SKM-1 (cell line): ENCODE measurements around the gene EMX2.

ENCODE experiments used
- DNase-seq: peaks from one replicate; lab custom pipeline; 2025; ENCODE audit not compliant: unreplicated experiment; lab: John Stamatoyannopoulos, UW

Gene EMX2

DNA sequence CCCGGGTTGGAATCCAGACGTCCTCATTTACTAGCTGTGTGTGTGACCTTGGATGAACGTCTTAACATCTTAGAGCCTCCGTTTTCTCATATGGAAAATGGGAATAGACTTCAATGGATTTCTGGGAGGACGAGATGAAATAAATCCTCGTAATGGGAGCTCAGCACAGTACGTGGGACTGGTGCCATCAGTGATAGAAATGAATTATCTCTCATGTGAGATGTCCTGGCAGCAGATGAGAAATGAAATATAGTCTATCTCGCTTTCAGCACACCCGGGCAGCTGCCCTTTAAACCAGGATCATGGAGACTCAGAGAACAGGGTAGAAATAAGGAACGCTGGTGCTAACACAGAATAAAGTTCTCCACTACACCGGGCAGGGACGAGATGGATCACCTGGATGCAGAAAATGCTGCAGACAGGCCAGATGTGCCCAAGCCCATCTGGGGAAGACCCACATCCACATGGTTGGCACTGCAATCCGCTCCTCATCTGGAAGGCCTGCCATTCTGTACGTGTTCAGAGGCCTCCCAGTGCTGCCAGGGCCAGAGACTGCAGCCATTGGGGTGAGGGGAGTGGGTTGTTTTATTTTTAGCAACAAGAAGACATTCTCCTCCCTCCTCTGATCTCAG lies 11.1 kb upstream of the EMX2 start:
- DNase-seq: no peak

DNA sequence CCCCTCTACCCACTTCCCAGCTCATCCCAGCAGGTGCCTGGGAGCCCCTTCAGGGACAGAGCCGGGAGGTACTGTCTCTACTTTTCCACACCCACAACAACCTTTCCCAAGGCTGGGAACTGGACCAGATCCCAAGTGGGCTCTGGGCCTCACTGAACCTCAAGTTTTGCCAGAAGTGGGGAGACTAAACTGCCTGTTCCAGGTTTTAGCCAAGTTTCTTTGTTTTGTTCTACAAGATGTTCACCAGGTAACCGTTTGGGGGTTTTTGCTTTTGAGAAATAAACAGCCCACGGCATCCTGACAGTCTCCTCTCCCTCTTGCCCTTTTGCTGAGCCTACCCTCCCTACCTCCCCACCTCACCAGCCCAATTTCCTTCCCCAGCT lies 10.6 kb upstream of the EMX2 start:
- DNase-seq: no peak

DNA sequence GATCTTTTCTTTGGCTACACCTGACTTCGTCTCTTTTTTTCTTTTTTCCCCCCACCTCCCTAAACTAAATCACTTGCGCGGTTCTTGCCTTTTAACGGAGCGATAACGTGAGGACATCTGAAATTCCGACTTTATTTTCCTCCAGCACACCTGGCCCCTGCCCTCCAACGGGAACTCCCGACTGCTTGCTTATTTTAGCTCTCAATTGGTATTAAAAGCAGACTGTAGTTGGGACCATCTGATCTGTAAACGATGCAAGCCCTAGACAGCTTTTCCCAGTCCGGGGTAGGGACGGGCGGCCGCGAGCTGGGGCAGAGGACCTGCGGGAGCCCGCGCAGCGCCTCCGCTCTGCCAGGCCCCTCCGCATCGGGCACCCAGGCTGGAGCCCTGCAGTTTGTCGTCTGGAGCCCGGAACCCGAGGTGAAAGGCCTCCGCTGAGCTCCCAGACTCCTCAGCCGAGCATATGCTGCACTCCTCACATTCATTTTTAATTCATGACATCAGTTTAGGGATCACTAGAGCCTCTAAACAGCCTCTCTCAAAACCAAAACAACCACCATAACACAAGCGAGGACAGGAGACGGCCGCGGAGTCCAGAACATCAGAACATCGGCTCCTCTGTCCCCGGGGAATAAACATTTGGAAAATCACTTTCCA lies 10.0 kb upstream of the EMX2 start:
- DNase-seq: no peak

DNA sequence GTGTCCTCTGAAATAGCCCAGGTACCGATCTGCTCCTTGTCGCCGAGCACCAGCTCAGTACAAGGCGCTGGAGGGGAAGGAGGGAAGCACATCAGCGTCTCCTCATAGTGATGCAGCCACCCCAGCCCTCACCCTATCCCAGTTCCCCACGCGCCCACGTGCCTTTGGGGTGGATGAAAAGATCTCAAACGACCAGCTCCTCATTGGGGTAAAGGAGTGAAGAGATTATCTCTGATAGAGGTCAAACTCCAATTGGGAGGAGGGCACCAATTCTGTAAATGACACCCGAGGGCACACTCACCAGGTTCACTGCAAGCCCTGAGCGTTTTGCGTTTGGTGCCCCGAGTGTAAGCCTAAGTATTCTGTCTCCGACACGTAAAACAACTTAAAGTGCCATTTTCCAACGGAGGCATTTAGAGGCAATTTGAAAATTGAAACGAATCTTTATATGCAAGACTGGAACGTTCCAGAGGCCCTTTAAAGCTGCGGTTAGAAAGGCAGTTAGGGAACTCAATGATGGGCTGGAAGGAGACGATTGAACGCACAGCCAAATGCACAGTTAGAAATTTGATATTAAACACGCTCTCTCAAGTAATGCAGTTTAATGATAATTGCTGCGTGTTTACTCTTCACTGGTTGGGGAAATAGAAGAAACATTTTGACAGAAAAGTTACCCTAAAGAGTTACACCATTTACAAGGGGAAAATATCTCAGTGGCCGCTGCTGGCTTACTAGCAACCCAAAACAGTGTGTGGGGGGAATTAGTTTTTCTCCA lies 8.9 kb upstream of the EMX2 start:
- no peak for DNase-seq

DNA sequence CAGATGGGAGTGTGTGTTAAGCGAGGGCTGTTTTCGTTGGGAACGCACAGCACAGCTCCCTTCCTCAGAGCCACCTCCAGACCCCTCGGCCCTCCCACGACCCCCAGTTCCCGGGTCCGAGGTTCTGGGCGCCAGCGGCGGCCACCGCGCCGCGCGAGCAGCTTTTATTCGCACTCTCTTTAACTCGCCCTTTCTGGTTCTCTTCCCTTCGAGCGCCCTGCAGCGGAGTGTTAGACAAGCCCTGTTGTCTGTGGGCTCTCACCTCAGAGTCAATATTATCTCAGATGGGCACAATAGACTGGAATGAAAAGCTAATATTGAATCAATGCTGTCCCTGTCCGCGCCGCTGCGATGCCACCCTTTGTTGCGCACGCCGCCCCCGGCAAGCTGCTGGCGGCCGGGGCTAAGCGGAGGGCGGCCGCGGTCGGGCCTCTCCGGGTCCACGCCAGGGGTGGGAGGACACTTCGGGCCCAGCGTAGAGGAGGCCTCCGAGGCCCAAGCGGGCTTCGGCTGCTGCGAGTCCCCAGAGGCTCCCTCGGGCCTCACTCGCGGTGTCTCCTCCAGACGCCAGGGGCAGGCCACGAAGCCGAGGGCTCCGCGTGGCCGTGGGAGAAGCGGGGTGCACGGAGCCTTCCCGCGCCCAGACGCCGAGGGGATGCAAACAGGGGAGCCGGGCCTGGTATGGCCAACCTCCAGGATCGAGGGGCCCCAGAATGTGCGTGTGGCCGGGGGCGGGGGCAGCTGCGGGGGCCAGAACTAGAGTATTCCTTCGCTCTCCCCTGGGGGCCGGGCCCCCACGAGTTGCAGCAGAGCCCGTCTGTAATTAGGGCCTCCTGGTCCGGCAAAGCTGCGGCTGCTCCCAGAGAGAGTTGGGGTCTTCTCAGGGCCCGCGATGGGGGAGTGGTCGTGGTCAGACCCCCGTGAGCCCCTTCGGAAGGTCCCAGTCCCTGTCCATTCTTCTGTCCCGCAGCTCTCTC lies 7.9 kb upstream of the EMX2 start:
- DNase-seq: no peak

DNA sequence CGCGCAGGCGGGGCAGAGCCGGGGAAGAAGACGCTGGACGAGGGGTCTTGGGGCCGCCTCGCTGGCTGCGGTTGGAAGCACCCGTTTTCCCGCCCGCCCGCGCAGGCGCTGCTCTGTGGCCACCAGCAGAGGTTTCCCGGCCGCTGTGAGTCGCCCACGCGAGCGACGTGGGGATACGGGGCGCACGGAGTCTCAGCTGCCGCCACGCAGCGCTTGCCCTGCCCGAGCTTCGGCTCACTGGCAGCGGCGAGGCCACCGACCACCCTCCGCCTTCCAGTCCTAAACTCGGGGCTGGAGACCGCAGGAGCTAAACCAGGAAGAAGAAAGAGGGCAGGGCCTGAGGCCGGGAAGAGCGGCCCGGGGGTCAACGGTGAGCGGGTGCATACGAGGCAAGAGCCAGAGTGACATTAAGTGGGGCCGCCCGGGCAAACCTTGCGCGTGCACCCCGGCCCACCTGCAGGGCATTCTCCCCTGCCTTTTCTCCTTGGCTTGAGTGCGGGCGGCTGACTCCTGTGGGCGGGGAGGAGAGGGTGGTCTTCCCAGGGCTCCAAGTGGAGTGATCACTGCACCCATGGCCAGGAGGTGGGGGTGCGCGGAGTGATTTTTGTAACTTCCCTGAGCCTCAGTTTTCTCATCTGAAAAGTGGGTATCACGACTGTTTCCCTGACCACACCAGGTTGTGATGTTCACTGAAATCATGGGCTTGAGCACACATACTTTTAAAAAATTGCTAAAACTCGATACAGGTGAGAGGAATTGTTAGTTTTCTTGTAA lies 7.1 kb upstream of the EMX2 start:
- DNase-seq: no peak

DNA sequence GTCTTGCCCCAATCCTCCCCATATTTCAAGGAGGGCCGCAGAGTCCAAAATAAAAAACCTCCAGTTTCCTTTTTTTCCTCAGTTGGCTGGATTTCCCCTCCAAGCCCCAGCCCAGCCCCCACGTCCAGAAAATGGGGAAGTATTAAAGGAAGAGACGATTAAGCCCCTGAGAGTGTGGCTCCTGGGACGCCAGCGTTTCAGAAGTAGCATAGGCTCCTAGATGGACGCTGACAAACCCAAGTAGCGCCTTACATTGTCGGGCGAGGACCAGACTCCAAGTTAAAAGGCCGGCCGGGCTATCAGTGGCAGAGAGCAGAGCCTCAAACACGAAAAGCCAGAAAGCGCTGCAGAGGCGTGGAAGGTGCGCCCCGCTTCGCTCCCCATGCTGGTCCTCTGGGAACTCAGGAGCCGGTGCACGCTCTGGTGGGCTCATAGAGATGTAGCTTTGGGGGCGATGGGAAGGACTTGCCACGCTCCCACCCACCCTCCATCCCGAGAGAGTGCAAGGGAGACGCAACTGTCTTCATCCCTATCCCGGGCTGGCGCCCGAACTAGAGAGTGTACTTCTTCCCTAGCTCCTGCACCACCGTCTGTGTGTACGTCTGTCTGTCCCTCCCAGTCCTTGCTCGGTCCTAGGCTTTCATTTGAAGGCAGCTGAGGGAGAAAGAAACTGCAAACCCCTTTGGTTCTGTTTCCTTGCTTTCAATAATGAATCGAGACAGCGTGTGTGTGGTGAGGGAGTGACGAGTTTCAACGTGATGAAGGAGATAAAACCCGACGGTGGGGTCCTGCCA lies 6.3 kb upstream of the EMX2 start:
- no peak for DNase-seq

DNA sequence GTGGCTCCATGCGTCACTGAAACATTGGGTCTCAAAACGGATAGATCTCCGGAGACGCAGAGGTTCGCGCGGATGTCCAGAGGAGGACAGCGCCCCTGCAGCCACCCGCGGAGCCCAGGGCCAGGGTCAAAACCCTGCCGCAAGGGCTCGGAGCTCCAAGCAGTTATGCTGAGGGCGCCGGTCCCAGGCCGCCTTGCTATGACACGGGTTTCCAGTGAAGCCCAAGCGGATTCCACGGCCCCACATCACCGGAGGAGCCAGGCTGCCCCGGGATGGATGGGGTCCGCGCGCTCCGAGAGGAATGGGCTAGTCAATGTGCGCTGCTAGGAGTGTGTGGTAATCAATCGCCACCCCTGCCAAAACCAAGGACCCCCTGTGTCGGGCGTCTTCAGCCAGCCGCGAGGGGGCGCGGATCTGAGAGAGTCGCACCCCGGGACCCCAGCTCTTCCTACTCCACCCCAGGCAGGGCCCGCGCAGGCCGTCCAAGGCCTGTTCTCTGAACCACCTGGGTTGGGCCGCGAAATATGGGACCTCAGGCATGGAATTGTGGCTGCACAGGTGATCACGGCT lies 5.6 kb upstream of the EMX2 start:
- DNase-seq: no peak

DNA sequence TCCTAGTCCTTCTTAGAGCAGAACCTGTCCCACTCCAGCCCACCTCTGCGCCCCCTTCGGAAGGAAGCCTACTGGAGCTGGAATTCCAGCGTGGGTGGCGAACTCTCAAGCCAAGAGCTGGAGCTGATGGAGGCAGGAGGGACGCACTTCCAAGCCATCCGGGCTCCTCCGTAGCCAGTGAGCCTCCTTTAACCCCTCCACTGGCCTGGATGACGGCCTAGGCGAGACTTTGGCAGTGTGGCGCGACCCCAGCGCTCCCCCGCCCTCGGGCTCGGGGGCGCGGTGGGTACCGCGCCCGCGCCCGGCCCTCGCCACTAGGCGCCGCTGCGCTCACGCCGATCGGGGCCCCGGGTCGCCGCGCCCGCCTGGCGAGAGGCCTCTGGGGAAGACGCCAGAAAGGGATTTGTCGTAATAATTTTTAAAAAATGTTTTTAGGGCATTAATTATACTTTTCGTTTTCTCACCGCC lies 5.1 kb upstream of the EMX2 start:
- no peak for DNase-seq

DNA sequence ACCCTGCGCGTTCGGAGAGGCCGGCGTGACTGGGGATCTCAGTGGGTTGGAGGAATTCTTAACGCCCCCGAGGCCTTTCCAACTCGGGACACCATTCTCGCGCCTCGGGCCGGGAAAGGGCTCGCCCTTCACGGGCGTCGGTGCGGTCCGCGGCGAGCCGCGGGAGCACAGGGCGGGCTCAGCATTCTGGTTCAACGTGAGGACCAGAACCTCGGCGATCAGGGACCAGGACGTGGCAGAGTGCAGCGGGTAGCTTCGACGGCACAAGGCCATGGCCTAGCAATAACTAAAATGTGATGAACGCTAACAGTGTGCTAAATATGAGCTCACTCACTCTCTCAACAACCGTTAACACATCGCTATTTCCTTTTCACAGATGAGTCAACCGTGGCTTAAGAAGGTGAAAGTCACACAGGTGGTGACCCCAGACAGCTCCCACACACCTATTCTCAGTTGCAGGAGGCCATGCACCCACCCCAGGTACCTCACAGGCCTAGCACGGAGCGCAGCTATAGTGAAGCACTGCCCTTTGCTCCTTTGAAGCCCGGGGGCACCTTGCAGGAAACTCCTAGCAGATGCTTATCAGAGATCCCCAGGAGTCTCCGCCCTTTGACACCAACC lies 4.5 kb upstream of the EMX2 start:
- no peak for DNase-seq

DNA sequence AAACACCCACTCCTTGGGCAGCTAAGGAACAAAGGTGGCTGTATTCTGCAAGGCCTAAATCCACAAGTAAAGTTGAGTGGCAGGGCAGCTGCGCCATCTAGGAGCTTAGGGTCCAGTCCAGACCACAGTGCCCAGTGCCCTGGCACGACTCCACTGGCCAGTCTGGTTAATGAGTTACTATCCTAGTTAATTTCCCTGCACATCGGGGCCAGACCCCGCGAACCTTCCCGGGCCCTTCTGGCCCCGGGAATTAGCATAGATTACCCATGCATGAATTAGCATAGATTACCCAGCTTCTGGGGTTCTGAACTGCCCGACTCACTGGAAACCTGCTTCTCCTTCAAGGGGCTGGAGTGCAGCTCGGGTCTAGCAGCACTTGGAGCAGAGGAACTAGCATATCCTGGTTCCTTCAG lies 3.2 kb upstream of the EMX2 start:
- DNase-seq: no peak

DNA sequence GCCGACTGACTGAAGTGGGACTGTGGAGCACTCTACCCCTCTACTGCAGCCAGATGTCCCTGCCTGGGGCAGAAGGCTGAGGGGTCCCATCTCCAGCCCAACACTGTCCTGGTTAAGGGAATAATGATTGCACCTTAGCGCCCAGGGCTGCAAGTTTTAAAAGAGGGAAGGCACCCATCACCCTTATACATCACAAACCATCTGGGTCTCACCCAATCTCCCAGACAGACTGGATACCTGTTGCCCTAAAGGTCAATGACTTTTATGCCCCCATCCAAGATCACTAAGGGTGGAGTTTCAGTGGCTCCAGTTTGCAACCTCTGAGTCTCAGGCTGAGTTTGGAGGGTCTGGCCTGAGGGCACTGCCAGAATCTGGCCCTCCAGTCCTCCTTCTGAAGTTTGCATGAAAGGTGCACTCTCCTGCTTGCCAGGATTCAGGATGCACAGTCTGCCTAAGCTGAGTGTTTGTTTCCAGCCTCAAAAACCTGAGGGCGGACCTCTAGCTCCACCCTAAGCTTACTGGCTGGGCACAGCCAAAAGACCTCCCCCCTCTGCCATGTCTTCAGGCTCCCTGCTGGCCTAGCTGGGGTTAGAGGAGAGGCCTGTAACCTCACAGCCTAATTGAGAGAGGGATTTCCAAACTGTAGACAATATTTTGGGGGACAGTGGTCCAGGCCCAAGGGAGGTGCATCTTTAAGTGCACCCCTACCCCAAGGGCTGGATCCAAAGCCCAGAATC lies 2.5 kb upstream of the EMX2 start:
- DNase-seq: no peak

DNA sequence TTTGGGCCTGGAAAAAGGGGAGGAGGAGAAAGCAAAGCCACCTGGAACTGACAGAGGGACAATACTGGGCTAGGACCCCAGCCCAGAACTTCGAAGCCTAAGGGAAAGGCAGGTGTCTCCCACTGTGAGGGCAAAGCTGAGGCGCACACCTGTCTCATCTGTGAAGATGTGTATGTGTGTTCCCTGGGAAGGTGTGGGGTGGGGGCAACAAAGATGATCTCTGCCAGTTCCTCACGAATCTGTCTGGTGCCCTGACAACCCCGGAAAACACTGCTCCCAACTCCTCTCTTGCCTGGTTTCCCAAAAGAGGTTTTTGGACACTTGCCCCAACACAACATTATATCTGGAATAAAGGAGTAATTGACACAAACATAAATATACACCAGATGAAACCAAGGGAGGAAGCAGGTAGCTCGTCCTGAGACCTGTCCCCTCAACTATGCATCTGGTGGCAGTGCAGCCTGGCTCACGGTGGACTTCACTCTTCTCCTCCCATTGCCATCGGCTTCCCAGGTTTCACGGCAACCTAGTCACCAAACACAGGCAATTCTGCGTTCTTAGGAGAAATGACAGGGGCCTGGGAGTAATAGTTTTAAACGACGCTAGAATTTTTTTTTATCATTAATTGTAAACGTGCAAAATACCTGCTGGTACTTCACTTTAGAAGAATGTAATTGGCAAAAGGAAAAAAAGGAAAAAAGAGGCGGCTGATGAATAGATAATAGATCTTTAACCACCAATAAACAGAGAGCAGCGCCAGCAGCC lies 1.7 kb upstream of the EMX2 start:
- DNase-seq: no peak

DNA sequence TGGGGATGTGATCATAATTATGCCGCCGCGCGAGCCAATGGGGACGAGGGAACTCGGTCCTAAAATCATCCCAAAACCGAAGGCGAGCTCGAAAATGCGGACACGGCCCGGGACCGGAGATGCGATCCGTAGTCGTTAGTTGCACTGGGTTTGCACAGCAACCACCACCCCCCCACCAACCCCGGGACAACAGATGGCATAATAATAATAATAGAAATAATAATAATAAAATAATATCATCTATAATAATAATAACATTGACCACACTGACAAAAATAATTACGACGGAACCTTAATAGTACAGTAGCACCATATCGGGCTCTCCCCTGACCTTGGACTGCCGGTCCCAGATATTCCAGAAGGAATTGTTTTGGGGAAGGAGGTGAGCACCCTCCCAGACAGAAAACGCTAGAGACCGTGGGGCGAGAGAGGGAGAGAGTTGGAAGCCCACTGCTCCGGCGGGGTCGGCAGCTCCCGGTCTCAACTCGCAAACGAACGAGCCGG lies 1.1 kb upstream of the EMX2 start:
- no peak for DNase-seq

DNA sequence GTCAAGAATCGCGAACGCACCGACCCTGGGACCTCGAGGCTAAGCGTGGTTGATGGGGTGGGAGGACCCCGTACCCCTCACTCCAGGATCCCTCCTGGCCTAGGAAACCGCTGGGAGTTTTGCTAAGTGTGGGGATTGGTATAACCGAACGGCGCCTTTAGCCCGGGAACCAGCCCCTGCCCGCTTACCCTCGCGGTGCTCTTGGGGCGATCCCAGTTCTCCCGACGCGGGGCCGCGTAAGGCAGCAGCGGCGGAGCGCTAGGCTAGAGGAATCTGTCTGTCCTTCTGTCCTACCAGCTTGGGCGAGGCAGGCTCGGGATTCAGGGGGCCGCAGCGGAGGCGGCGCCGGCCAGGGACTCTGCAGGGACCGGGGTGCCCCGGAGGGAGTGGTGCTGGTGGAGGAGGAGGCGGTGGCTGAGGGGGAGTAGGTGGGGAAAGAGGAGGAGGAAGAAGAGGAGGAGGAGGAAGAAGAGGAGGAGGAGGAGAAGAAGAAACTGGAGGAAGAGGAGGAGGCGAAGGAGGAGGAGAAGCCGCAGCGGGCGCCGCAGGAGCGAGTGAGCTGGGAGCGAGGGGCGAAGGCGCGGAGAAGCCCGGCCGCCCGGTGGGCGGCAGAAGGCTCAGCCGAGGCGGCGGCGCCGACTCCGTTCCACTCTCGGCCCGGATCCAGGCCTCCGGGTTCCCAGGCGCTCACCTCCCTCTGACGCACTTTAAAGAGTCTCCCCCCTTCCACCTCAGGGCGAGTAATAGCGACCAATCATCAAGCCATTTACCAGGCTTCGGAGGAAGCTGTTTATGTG lies 439 bp upstream of the EMX2 start:
- DNase-seq: no peak

DNA sequence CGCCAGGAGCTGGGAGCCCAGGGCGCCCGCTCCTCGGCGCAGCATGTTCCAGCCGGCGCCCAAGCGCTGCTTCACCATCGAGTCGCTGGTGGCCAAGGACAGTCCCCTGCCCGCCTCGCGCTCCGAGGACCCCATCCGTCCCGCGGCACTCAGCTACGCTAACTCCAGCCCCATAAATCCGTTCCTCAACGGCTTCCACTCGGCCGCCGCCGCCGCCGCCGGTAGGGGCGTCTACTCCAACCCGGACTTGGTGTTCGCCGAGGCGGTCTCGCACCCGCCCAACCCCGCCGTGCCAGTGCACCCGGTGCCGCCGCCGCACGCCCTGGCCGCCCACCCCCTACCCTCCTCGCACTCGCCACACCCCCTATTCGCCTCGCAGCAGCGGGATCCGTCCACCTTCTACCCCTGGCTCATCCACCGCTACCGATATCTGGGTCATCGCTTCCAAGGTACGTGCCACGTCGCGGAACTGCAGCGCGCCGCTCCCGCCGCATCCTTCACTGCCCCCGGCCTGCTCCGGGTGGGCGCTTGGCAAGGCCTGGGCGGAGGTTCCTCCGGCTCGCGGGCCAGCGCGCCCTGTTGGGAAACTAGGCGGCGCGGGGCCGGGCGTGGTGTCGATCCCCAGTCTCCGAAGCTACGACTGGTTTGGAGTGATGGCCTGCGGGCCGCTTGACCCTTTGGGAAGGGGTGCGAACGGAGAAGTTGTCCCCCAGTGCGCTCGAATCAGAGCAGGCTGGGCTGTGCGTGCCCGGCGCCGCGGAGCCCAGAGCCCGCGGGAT lies 868 bp downstream of the EMX2 start:
- DNase-seq: no peak
